GM12878 (cell line): ENCODE measurements around the gene SEMA3C. TPM values are rescaled to one million over a fixed set of nuclear protein-coding genes. Genes with fewer than 3 reads are reported as not detected.

Experiments
- ATAC-seq: fragments of 200-7000 bp; cut with Tn5 transposase; 3 replicates; pipeline ENCODE4 v1.9.1; 2020; ENCODE audit warnings: mild to moderate bottlenecking, moderate library complexity
- BruUV-seq: library from RNA; stranded (reverse); fragments of 400-500 nt; replicated peaks from 2 replicates; lab custom pipeline; 2021; lab: Mats Ljungman, UMichigan
- CTCF ChIA-PET: fragments of 300-600 bp; sonication (Branson Sonifier 250); formaldehyde crosslinking; extraction: SDS; loops from one replicate; lab custom pipeline; 2021; ENCODE audit warnings: inconsistent platforms; lab: Yijun Ruan, JAX
- POLR2A ChIA-PET: fragments of 350-600 bp; formaldehyde crosslinking; extraction: SDS; loops from one replicate; lab custom pipeline; 2021; ENCODE audit warnings: inconsistent platforms; lab: Charles Lee
- RAD21 ChIA-PET: fragments of 300-600 bp; sonication (Branson Sonifier 250); formaldehyde crosslinking; loops from one replicate; lab custom pipeline; 2023; ENCODE audit warnings: antibody characterized with exemption; ENCODE audit not compliant: unreplicated experiment; lab: Charles Lee
- SMC1A ChIA-PET: fragments of 300-600 bp; sonication (Branson Sonifier 250); formaldehyde crosslinking; loops from one replicate; lab custom pipeline; 2023; ENCODE audit not compliant: unreplicated experiment, uncharacterized antibody; lab: Charles Lee
- DNase-seq: peaks from one replicate; pipeline ENCODE4 v3.0.0-alpha.2; 2011; ENCODE audit warnings: low read depth, low spot score
- FAIRE-seq: peaks from 3 replicates; lab custom pipeline; 2011; peaks lifted over from hg19 to GRCh38; lab: Jason Lieb, UNC
- H2AFZ ChIP-seq: 2 replicates; pipeline ENCODE4 v1.6.0; 2011; ENCODE audit warnings: low read depth, low read length, control low read depth; ENCODE audit not compliant: control insufficient read depth
- H3K27ac ChIP-seq: 2 replicates; pipeline ENCODE4 v1.5.1; 2011; ENCODE audit warnings: control low read depth; ENCODE audit not compliant: control insufficient read depth, insufficient read depth
- H3K27me3 ChIP-seq, 2 experiments: replicated peaks in 1 of 2; 2 replicates each; pipeline versions ENCODE4 v1.6.0 to v1.6.1; 2011; ENCODE audit warnings: low read length in 1 of 2; ENCODE audit not compliant: control insufficient read depth in 2 of 2, insufficient read depth in 2 of 2
- H3K36me3 ChIP-seq, 2 experiments: 2 replicates each; pipeline ENCODE4 v1.5.1; 2011; ENCODE audit warnings: low read length in 1 of 2; ENCODE audit not compliant: control insufficient read depth in 2 of 2, insufficient read depth in 2 of 2
- H3K4me1 ChIP-seq: 2 replicates; pipeline ENCODE4 v1.6.1; 2011; ENCODE audit warnings: mild to moderate bottlenecking, low read length, moderate library complexity, mixed read lengths; ENCODE audit not compliant: control insufficient read depth, insufficient read depth
- H3K4me2 ChIP-seq: 2 replicates; pipeline ENCODE4 v1.6.0; 2011; ENCODE audit warnings: control low read depth; ENCODE audit not compliant: control insufficient read depth, insufficient read depth
- H3K4me3 ChIP-seq: fragments of 200-600 bp; sonication (generic); 2 replicates; pipeline ENCODE4 v1.5.1; 2016
- H3K79me2 ChIP-seq: 2 replicates; pipeline ENCODE4 v1.6.0; 2011; ENCODE audit warnings: low read length; ENCODE audit not compliant: control insufficient read depth, insufficient read depth
- H3K9ac ChIP-seq: 2 replicates; pipeline ENCODE4 v1.8.0; 2011; ENCODE audit warnings: low read length, control low read depth, mixed read lengths; ENCODE audit not compliant: control insufficient read depth, insufficient read depth
- H3K9me3 ChIP-seq: replicated peaks from 3 replicates; pipeline ENCODE4 v1.5.1; 2011; ENCODE audit warnings: mild to moderate bottlenecking, low read length; ENCODE audit not compliant: control insufficient read depth, insufficient read depth
- H4K20me1 ChIP-seq: 2 replicates; pipeline ENCODE4 v1.6.0; 2011; ENCODE audit not compliant: control insufficient read depth, insufficient read depth
- ATF2 ChIP-seq: IDR thresholded peaks from 2 replicates; pipeline ENCODE4 v1.6.1; 2012; ENCODE audit warnings: low read length, inconsistent platforms
- CBFB ChIP-seq: IDR thresholded peaks from 2 replicates; pipeline ENCODE4 v1.6.1; 2016; ENCODE audit warnings: antibody characterized with exemption, low read depth
- CBX3 ChIP-seq: fragments of 200-600 bp; sonication (generic); IDR thresholded peaks from 2 replicates; pipeline ENCODE4 v1.6.1; 2016; ENCODE audit warnings: low read depth, borderline replicate concordance
- CUX1 ChIP-seq: IDR thresholded peaks from 2 replicates; pipeline ENCODE4 v1.6.1; 2012; ENCODE audit warnings: improper control_type of control experiment, low read depth, low read length; ENCODE audit not compliant: insufficient replicate concordance
- IRF4 ChIP-seq: IDR thresholded peaks from 2 replicates; pipeline ENCODE4 v1.6.1; 2011; ENCODE audit warnings: low read depth, low read length
- MEF2A ChIP-seq: IDR thresholded peaks from 2 replicates; pipeline ENCODE4 v1.6.1; 2011; ENCODE audit warnings: low read depth, mild to moderate bottlenecking, low read length, moderate library complexity; ENCODE audit not compliant: insufficient read depth
- NFYA ChIP-seq: IDR thresholded peaks from 2 replicates; pipeline ENCODE4 v1.6.1; 2011; ENCODE audit warnings: low read depth, mild to moderate bottlenecking, low read length, improper control_type of control experiment, borderline replicate concordance
- PAX5 ChIP-seq: IDR thresholded peaks from 2 replicates; pipeline ENCODE4 v1.6.1; 2011; ENCODE audit warnings: low read depth, low read length, borderline replicate concordance
- RELA ChIP-seq: fragments of 450-650 bp; IDR thresholded peaks from 2 replicates; pipeline ENCODE4 v1.8.0; 2014; ENCODE audit warnings: borderline replicate concordance; ENCODE audit not compliant: partially characterized antibody
- SIN3A ChIP-seq: IDR thresholded peaks from 2 replicates; pipeline ENCODE4 v1.6.1; 2012; ENCODE audit warnings: low read depth, low read length, improper control_type of control experiment
- SIX5 ChIP-seq: IDR thresholded peaks from 2 replicates; pipeline ENCODE4 v1.6.1; 2011; ENCODE audit warnings: mild to moderate bottlenecking, low read depth, low read length, moderate library complexity; ENCODE audit not compliant: severe bottlenecking
- SKIL ChIP-seq: fragments of 450-650 bp; IDR thresholded peaks from 2 replicates; pipeline ENCODE4 v1.6.1; 2017; ENCODE audit warnings: mild to moderate bottlenecking, low read depth, inconsistent platforms; ENCODE audit not compliant: poor library complexity, severe bottlenecking
- TAF1 ChIP-seq: IDR thresholded peaks from 2 replicates; pipeline ENCODE4 v1.6.1; 2011; ENCODE audit warnings: mild to moderate bottlenecking, low read depth, low read length, borderline replicate concordance
- ZBED1 ChIP-seq: IDR thresholded peaks from 2 replicates; pipeline ENCODE4 v1.6.1; 2016; ENCODE audit warnings: borderline replicate concordance
- ZSCAN29 ChIP-seq: fragments of 450-650 bp; IDR thresholded peaks from 2 replicates; pipeline ENCODE4 v1.6.1; 2017; ENCODE audit warnings: mild to moderate bottlenecking, moderate library complexity
- WGBS: methylation state at CpG from one replicate; pipeline ENCODE4 v1.1.6; 2016; ENCODE audit warnings: low lambda C conversion rate; ENCODE audit not compliant: insufficient replicate concordance, insufficient coverage; ENCODE audit errors: missing lambda C conversion rate; 5-methylcytosine and 5-hydroxymethylcytosine counted together
- in situ Hi-C: fragments of 300-500 bp; cut with MboI; formaldehyde crosslinking; loops from 9 replicates; pipeline ENCODE4 v1.14.3; 2018; ENCODE audit warnings: mixed read lengths
- intact Hi-C: fragments of 100-400 bp; cut with micrococcal nuclease; formaldehyde crosslinking; loops from one replicate; pipeline ENCODE4 v1.14.2; 2022; ENCODE audit not compliant: unreplicated experiment
- polyA plus RNA-seq, 11 experiments: library from polyadenylated mRNA; depleted of rRNA in 4 of 11; unstranded in 6 of 11; stranded (reverse) in 5 of 11; fragments of >200 nt; fragmentation: Nextera tagmentation in 4 of 11; fragmentation: Illumina TruSeq in 1 of 11; extraction: Ambion mirVana in 4 of 11; extraction: Trizol in 1 of 11; gene quantifications; 1 replicate in 1 of 11; 2 replicates in 10 of 11; pipeline versions ENCODE4 v1.2.1 to v1.2.3, GENCODE V29; 2011 to 2016; ENCODE audit warnings: inconsistent platforms in 2 of 11, missing spikeins in 2 of 11, low read depth in 1 of 11
- total RNA-seq, 4 experiments: library from RNA; depleted of rRNA in 3 of 4; stranded (reverse); fragments of >200 nt in 3 of 4; fragmentation: Illumina TruSeq in 1 of 4; extraction: Trizol in 1 of 4; gene quantifications; 2 replicates each; pipeline versions ENCODE4 v1.2.1 to v1.2.3, GENCODE V29; 2013 to 2021

SEMA3C gene
- total and polyA plus RNA-seq, 10 of the 15 experiments (the other 5 are each of a cell fraction or from before 2014, with no cell fraction given), result 0.01 to 0.41 (median 0.11) TPM; not detected in 6

- in situ Hi-C loops, result no loop called here
- no peak for DNase-seq
- BruUV-seq, result no TSS peak
These were observed 78.2 kb downstream of the SEMA3C start for GRCh38 chr7:80840681-80841080.

More at GRCh38 chr7:80840681-80841080, 78.2 kb downstream of the SEMA3C start:
- ATAC-seq (no peak), FAIRE-seq (no peak)
- Histone ChIP-seq H3K4me3 (no peak overlapping the region), H3K9me3 (no peaks in the 10 kb centered on the region), H3K27ac (no peak overlapping the region), H2AFZ (no peak overlapping the region), H3K4me2 (no peak overlapping the region), H3K79me2 (no peaks in the 10 kb centered on the region), H3K36me3 (no peaks in the 10 kb centered on the region), H3K27me3 (no peaks in the 10 kb centered on the region), H4K20me1 (no peaks in the 10 kb centered on the region), H3K4me1 (no peaks in the 10 kb centered on the region), H3K9ac (no peak overlapping the region)
- POLR2A ChIA-PET, result no interaction called here
- 53% methylated on average over 2 of the region's 2 CpGs for WGBS
- SMC1A ChIA-PET, result no interaction called here
- intact Hi-C loops, result no loop called here
- no peak for TF ChIP-seq IRF4
- no peak for TF ChIP-seq PAX5
- no peak for TF ChIP-seq CBFB
- no peak for TF ChIP-seq SIX5
- TF ChIP-seq ZSCAN29, result no peak
- no peak for TF ChIP-seq SIN3A
- no peak for TF ChIP-seq ATF2
- TF ChIP-seq RELA, result no peak
- TF ChIP-seq ZBED1, result no peak
- TF ChIP-seq TAF1, result no peak
- no peak for TF ChIP-seq CUX1
- TF ChIP-seq CBX3, result no peak
- TF ChIP-seq SKIL, result no peak
- no peak for TF ChIP-seq NFYA
- TF ChIP-seq MEF2A, result no peak
- RAD21 ChIA-PET, result interaction anchor here (0.7 kb wide), 1 partner anchor 57 kb away, joined by 3 read pairs; no protein-coding TSS in a partner anchor
- CTCF ChIA-PET, result no interaction called here
